Measurements from ENCODE around the gene SDK1.

The SDK1 gene

GRCh38 chr7:4111166-4111565 lies 810.1 kb downstream of the SDK1 start:
- Mint-ChIP-seq H3K27ac (no peak overlapping the region), H3K27me3 (ENCODE audit: low read depth) (peaks cover 8% of the 10 kb centered on the region), H3K4me3 (no peak overlapping the region), H3K36me3 (ENCODE audit: low read depth) (peaks cover 21% of the 10 kb centered on the region), H3K9me3 (peaks cover 3% of the 10 kb centered on the region), H3K4me1 (peaks cover 5% of the 10 kb centered on the region)
- no peak for TF ChIP-seq CTCF (IDR thresholded peaks at IDR 0.05; ENCODE audit: unreplicated experiment in 3 of 3)

- Mint-ChIP-seq H3K27me3 (ENCODE audit: low read depth) (peaks cover 8% of the 10 kb centered on the region), H3K36me3 (ENCODE audit: low read depth) (peaks cover 25% of the 10 kb centered on the region), H3K9me3 (peaks cover 11% of the 10 kb centered on the region), H3K27ac (no peak overlapping the region), H3K4me3 (no peak overlapping the region), H3K4me1 (peaks cover 5% of the 10 kb centered on the region)
- TF ChIP-seq CTCF (IDR thresholded peaks at IDR 0.05; ENCODE audit: unreplicated experiment in 3 of 3): no peak
Observed at GRCh38 chr7:4113271-4113670, 812.2 kb downstream of the SDK1 start.

GRCh38 chr7:4113976-4114375 lies 812.9 kb downstream of the SDK1 start:
- Mint-ChIP-seq H3K27me3 (ENCODE audit: low read depth) (peaks cover 8% of the 10 kb centered on the region), H3K9me3 (peaks cover 17% of the 10 kb centered on the region), H3K36me3 (ENCODE audit: low read depth) (peaks cover 30% of the 10 kb centered on the region), H3K27ac (no peak overlapping the region), H3K4me3 (no peak overlapping the region), H3K4me1 (peaks cover 5% of the 10 kb centered on the region)
- TF ChIP-seq CTCF (IDR thresholded peaks at IDR 0.05; ENCODE audit: unreplicated experiment in 3 of 3): no peak

- H3K9me3 Mint-ChIP-seq: peaks cover 27% of the 10 kb centered on the region
- no peak overlapping the region for H3K27ac Mint-ChIP-seq
- peaks cover 5% of the 10 kb centered on the region for H3K4me1 Mint-ChIP-seq
- TF ChIP-seq CTCF (IDR thresholded peaks at IDR 0.05; ENCODE audit: unreplicated experiment in 3 of 3): no peak
- H3K4me3 Mint-ChIP-seq: no peak overlapping the region
- peaks cover 40% of the 10 kb centered on the region for H3K36me3 Mint-ChIP-seq (ENCODE audit: low read depth)
- H3K27me3 Mint-ChIP-seq (ENCODE audit: low read depth): peaks cover 3% of the 10 kb centered on the region
Observed at GRCh38 chr7:4115442-4115841, 814.4 kb downstream of the SDK1 start.

- Mint-ChIP-seq H3K36me3 (ENCODE audit: low read depth) (peaks cover 40% of the 10 kb centered on the region), H3K27me3 (ENCODE audit: low read depth) (peaks cover 3% of the 10 kb centered on the region), H3K9me3 (peaks cover 28% of the 10 kb centered on the region), H3K4me3 (no peak overlapping the region), H3K27ac (no peak overlapping the region), H3K4me1 (peaks cover 5% of the 10 kb centered on the region)
- TF ChIP-seq CTCF (IDR thresholded peaks at IDR 0.05; ENCODE audit: unreplicated experiment in 3 of 3): no peak
Observed at GRCh38 chr7:4115941-4116610, 815.0 kb downstream of the SDK1 start.

- Mint-ChIP-seq H3K4me1 (peaks cover 5% of the 10 kb centered on the region), H3K9me3 (peaks cover 41% of the 10 kb centered on the region), H3K4me3 (no peak overlapping the region), H3K27me3 (ENCODE audit: low read depth) (no peaks in the 10 kb centered on the region), H3K27ac (no peak overlapping the region), H3K36me3 (ENCODE audit: low read depth) (peaks cover 30% of the 10 kb centered on the region)
- TF ChIP-seq CTCF (IDR thresholded peaks at IDR 0.05; ENCODE audit: unreplicated experiment in 3 of 3): no peak
Observed at GRCh38 chr7:4119848-4120247, 818.8 kb downstream of the SDK1 start.

All from nephron (organoid).